ENCODE data around the gene NKX2-8. TPM values are rescaled to one million over a fixed set of nuclear protein-coding genes. Genes with fewer than 3 reads are reported as not detected.

Gene NKX2-8
- polyA plus RNA-seq, 1 of the 3 experiments (the other 2 are of a cell fraction), result not detected

GRCh38 chr14:36583893-36584811 is 1.7 kb upstream of the NKX2-8 start:
- peak; percentile 7 for DNase-seq
- Histone ChIP-seq H3K27ac (ENCODE audit: low read depth in 2 of 2, low read length in 1 of 2) (no peak overlapping the region), H3K36me3 (replicated peaks in 1 of 2; ENCODE audit: control insufficient read depth in 1 of 2, insufficient read depth in 2 of 2, low read length in 1 of 2) (no peaks in the 10 kb centered on the region), H3K4me3 (ENCODE audit: low read depth in 2 of 2, low read length in 1 of 2) (no peak overlapping the region), H3K4me2 (no peak overlapping the region), H3K9me3 (no peaks in the 10 kb centered on the region), H3K4me1 (ENCODE audit: control insufficient read depth in 1 of 2, insufficient read depth in 2 of 2, low read depth in 1 of 2, low read length in 1 of 2) (no peaks in the 10 kb centered on the region), H3F3A (replicated peaks; ENCODE audit: insufficient read depth) (no peaks in the 10 kb centered on the region), H3K9ac (no peak overlapping the region), H3K79me2 (ENCODE audit: insufficient read depth) (no peaks in the 10 kb centered on the region), H2AFZ (ENCODE audit: low read depth) (no peak overlapping the region), H3K9me2 (no peaks in the 10 kb centered on the region), H4K20me1 (ENCODE audit: insufficient read depth) (no peaks in the 10 kb centered on the region), H3K27me3 (ENCODE audit: insufficient read depth) (peaks cover 66% of the 10 kb centered on the region)
- 29% methylated on average over 32 of the region's 53 CpGs for WGBS (ENCODE audit: low lambda C conversion rate)
- POLR2A ChIA-PET, result no interaction called here
- TF ChIP-seq RFX5 (IDR thresholded peaks at IDR 0.05; ENCODE audit: low read length) (no peak), RCOR1 (IDR thresholded peaks at IDR 0.05; ENCODE audit: low read length) (no peak), MEF2A (IDR thresholded peaks at IDR 0.05; ENCODE audit: borderline replicate concordance, low read depth) (no peak), TCF12 (IDR thresholded peaks at IDR 0.05) (no peak)
- CTCF ChIA-PET, result interaction anchor here (0.7 to 1.6 kb wide), 4 partner anchors 20 to 514 kb away, joined by 3 to 4 read pairs (median 3); no protein-coding TSS in a partner anchor

DNA sequence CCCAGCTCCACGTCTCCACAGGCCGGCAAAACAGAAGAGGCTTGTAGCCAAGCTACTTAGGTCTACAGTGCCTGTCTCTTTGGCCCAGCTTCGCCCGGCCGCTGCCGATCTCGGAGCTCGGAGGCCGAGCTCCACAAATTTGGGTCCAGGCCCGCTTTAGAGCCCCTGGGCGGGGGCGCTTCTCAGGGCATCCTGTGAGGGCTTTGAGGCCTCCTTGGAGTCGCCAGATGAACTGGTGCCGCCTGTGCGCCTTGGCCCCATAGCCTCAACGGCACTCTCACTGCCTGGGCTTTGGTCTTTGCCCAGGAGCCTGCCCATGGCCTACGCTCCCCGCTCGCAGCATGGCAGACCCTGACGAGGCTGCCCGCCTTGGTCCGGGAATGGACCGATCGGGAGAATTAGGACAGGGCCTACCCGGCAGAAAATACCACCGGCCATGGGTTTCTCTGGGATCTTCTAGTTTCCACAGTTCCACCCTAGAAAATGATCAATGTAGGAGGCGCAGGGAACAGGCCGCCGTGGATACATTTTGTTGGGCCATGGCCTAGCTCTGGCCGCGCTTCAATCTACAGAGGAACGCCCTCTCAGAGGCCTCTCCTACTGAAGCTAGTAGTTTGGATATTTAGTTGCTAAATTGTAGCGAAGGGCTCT is 953 bp upstream of the NKX2-8 start:
- ChIA-PET POLR2A (no interaction called here), CTCF (interaction anchor here (0.7 to 1.6 kb wide), 3 partner anchors 21 to 63 kb away, joined by 3 to 4 read pairs (median 3); no protein-coding TSS in a partner anchor)
- no peak overlapping the region for H3K9ac ChIP-seq
- H3K4me2 ChIP-seq, result no peak overlapping the region
- no peaks in the 10 kb centered on the region for H3K36me3 ChIP-seq (replicated peaks in 1 of 2; ENCODE audit: control insufficient read depth in 1 of 2, insufficient read depth in 2 of 2, low read length in 1 of 2)
- H3K4me3 ChIP-seq (ENCODE audit: low read depth in 2 of 2, low read length in 1 of 2), result no peak overlapping the region
- no peak overlapping the region for H2AFZ ChIP-seq (ENCODE audit: low read depth)
- H3F3A ChIP-seq (replicated peaks; ENCODE audit: insufficient read depth), result no peaks in the 10 kb centered on the region
- H3K4me1 ChIP-seq (ENCODE audit: control insufficient read depth in 1 of 2, insufficient read depth in 2 of 2, low read depth in 1 of 2, low read length in 1 of 2), result no peaks in the 10 kb centered on the region
- WGBS (ENCODE audit: low lambda C conversion rate), result 32% methylated on average over 11 of the region's 33 CpGs
- no peaks in the 10 kb centered on the region for H4K20me1 ChIP-seq (ENCODE audit: insufficient read depth)
- H3K79me2 ChIP-seq (ENCODE audit: insufficient read depth), result no peaks in the 10 kb centered on the region
- H3K9me2 ChIP-seq, result no peaks in the 10 kb centered on the region
- H3K9me3 ChIP-seq, result no peaks in the 10 kb centered on the region
- DNase-seq, result peak; percentile 7
- H3K27me3 ChIP-seq (ENCODE audit: insufficient read depth), result peaks cover 69% of the 10 kb centered on the region
- H3K27ac ChIP-seq (ENCODE audit: low read depth in 2 of 2, low read length in 1 of 2), result no peak overlapping the region
- no peak for TF ChIP-seq USF1 (IDR thresholded peaks at IDR 0.05; ENCODE audit: borderline replicate concordance, low read depth)
- TF ChIP-seq EP300 (IDR thresholded peaks at IDR 0.05; ENCODE audit: borderline replicate concordance in 1 of 2, low read depth in 1 of 2, low read length in 1 of 2), result no peak
- no peak for TF ChIP-seq RCOR1 (IDR thresholded peaks at IDR 0.05; ENCODE audit: low read length)
- TF ChIP-seq MEF2A (IDR thresholded peaks at IDR 0.05; ENCODE audit: borderline replicate concordance, low read depth), result no peak
- no peak for TF ChIP-seq MXI1 (IDR thresholded peaks at IDR 0.05; ENCODE audit: low read depth, low read length)
- TF ChIP-seq GATA2 (CRISPR knock-in tag; IDR thresholded peaks at IDR 0.05), result no peak
- TF ChIP-seq, protein P1, sequence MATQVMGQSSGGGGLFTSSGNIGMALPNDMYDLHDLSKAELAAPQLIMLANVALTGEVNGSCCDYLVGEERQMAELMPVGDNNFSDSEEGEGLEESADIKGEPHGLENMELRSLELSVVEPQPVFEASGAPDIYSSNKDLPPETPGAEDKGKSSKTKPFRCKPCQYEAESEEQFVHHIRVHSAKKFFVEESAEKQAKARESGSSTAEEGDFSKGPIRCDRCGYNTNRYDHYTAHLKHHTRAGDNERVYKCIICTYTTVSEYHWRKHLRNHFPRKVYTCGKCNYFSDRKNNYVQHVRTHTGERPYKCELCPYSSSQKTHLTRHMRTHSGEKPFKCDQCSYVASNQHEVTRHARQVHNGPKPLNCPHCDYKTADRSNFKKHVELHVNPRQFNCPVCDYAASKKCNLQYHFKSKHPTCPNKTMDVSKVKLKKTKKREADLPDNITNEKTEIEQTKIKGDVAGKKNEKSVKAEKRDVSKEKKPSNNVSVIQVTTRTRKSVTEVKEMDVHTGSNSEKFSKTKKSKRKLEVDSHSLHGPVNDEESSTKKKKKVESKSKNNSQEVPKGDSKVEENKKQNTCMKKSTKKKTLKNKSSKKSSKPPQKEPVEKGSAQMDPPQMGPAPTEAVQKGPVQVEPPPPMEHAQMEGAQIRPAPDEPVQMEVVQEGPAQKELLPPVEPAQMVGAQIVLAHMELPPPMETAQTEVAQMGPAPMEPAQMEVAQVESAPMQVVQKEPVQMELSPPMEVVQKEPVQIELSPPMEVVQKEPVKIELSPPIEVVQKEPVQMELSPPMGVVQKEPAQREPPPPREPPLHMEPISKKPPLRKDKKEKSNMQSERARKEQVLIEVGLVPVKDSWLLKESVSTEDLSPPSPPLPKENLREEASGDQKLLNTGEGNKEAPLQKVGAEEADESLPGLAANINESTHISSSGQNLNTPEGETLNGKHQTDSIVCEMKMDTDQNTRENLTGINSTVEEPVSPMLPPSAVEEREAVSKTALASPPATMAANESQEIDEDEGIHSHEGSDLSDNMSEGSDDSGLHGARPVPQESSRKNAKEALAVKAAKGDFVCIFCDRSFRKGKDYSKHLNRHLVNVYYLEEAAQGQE (IDR thresholded peaks at IDR 0.05; ENCODE audit: low read depth, low read length), result no peak
- TF ChIP-seq NFIC (IDR thresholded peaks at IDR 0.05; ENCODE audit: borderline replicate concordance), result no peak
- no peak for TF ChIP-seq EZH2phosphoT487 (IDR thresholded peaks at IDR 0.05; ENCODE audit: borderline replicate concordance, low read depth)
- TF ChIP-seq FOXM1 (IDR thresholded peaks at IDR 0.05; ENCODE audit: low read depth), result no peak
- no peak for TF ChIP-seq CHD2 (IDR thresholded peaks at IDR 0.05; ENCODE audit: low read length, partially characterized antibody)
- TF ChIP-seq PBX3 (IDR thresholded peaks at IDR 0.05), result no peak
- TF ChIP-seq, protein P2, sequence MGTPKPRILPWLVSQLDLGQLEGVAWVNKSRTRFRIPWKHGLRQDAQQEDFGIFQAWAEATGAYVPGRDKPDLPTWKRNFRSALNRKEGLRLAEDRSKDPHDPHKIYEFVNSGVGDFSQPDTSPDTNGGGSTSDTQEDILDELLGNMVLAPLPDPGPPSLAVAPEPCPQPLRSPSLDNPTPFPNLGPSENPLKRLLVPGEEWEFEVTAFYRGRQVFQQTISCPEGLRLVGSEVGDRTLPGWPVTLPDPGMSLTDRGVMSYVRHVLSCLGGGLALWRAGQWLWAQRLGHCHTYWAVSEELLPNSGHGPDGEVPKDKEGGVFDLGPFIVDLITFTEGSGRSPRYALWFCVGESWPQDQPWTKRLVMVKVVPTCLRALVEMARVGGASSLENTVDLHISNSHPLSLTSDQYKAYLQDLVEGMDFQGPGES (IDR thresholded peaks at IDR 0.05; ENCODE audit: low read depth, low read length), result no peak
- no peak for TF ChIP-seq GABPA (IDR thresholded peaks at IDR 0.05; ENCODE audit: low read depth)
